ENCODE results near the gene OTUD3. TPM values are rescaled to one million over a fixed set of nuclear protein-coding genes. Genes with fewer than 3 reads are reported as not detected.

Gene OTUD3, protein sequence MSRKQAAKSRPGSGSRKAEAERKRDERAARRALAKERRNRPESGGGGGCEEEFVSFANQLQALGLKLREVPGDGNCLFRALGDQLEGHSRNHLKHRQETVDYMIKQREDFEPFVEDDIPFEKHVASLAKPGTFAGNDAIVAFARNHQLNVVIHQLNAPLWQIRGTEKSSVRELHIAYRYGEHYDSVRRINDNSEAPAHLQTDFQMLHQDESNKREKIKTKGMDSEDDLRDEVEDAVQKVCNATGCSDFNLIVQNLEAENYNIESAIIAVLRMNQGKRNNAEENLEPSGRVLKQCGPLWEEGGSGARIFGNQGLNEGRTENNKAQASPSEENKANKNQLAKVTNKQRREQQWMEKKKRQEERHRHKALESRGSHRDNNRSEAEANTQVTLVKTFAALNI
- 1 to 10 TPM; 3.9 to 7.1 TPM for total RNA-seq

DNA sequence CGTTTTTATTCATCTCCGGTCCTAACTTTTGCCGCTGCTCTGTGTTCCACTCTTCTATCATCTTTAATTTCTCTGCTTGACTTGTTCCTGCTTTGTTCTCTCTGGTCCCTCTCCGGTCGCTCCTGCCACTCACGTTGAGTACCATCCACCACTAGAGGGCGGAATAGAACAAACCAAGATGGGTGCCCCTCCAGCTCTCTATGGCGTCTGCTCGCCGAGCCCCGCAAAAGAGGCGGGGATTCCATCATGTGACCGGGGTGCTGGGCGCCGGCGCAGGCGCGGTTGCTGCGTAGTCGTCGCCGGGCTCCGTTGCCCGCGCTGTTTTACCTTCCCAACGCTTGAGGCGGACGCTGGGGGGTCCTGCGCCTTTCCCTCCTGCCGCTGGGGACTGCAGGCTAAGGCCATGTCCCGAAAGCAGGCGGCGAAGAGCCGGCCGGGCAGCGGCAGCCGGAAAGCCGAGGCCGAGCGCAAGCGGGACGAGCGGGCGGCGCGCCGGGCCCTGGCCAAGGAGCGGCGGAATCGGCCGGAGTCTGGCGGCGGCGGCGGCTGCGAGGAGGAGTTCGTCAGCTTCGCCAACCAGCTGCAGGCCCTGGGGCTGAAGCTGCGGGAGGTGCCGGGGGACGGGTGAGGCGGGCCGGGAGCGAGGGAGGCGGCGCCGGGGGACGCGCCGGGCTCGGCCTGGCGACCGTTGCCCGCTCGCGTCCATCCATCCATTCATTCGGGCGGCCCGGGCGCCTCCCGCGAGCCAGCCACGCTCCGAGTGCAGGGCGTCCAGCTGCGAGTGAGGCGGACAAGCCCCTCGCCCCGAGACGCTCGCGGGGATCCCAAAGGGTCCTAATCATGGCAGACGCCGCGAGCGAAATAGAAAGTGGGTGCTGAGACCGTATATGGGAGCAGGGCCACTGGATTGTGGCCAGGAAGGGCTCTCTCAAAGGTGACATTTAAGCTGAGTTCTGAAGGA lies at the start of gene OTUD3:
Gene OTUD3 (plus strand): TSS at position 285 of the 961 bp plus-strand sequence. CDS start 119 bp downstream, at position 404.
- Histone ChIP-seq H3K4me3 (peak within 1 kb of the TSS; percentile 95), H3K36me3 (no peaks in the 10 kb centered on the region), H3K27ac (peak within 1 kb of the TSS; percentile 85 to 91), H3K4me1 (ENCODE audit: control insufficient read depth in 1 of 2, low read depth in 2 of 2) (peaks cover 11 to 22% of the 10 kb centered on the region in 2 donors), H3K9me3 (no peaks in the 10 kb centered on the region), H3K27me3 (replicated peaks; ENCODE audit: insufficient read depth) (no peaks in the 10 kb centered on the region)
- ATAC-seq (ENCODE audit: insufficient number of reproducible peaks, low FRiP score, low read depth), result peak; percentile 98
- TF ChIP-seq, protein P1, sequence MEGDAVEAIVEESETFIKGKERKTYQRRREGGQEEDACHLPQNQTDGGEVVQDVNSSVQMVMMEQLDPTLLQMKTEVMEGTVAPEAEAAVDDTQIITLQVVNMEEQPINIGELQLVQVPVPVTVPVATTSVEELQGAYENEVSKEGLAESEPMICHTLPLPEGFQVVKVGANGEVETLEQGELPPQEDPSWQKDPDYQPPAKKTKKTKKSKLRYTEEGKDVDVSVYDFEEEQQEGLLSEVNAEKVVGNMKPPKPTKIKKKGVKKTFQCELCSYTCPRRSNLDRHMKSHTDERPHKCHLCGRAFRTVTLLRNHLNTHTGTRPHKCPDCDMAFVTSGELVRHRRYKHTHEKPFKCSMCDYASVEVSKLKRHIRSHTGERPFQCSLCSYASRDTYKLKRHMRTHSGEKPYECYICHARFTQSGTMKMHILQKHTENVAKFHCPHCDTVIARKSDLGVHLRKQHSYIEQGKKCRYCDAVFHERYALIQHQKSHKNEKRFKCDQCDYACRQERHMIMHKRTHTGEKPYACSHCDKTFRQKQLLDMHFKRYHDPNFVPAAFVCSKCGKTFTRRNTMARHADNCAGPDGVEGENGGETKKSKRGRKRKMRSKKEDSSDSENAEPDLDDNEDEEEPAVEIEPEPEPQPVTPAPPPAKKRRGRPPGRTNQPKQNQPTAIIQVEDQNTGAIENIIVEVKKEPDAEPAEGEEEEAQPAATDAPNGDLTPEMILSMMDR (IDR thresholded peaks at IDR 0.05), result peak; percentile 87
- DNase-seq (ENCODE audit: low spot score), result peak; percentile 87

DNA sequence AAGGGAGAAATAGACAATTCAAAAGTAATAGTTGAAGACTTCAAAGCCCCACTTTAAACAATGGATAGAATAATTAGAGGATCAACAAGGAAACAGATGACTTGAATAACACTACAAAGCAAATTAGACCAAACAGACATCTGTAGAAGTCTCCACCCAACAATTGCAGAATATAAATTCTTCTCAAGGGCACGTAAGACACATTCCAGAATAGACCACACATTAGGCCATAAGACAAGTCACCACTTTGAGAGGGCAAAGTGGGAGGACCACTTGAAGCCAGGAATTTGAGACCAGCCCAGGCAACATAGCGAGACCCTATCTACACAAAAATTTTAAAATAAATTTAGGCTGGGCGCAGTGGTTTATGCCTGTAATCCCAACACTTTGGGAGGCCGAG lies 46.6 kb upstream of the OTUD3 start:
- Histone ChIP-seq H3K9me3 (no peaks in the 10 kb centered on the region), H3K27ac (no peak overlapping the region), H3K27me3 (replicated peaks; ENCODE audit: insufficient read depth) (no peaks in the 10 kb centered on the region), H3K4me3 (no peak overlapping the region), H3K36me3 (no peaks in the 10 kb centered on the region), H3K4me1 (ENCODE audit: control insufficient read depth in 1 of 2, low read depth in 2 of 2) (no peaks in the 10 kb centered on the region)
- no peak for DNase-seq (ENCODE audit: low spot score)
- TF ChIP-seq, protein P1 (IDR thresholded peaks at IDR 0.05), result no peak
- ATAC-seq (ENCODE audit: insufficient number of reproducible peaks, low FRiP score, low read depth), result no peak

DNA sequence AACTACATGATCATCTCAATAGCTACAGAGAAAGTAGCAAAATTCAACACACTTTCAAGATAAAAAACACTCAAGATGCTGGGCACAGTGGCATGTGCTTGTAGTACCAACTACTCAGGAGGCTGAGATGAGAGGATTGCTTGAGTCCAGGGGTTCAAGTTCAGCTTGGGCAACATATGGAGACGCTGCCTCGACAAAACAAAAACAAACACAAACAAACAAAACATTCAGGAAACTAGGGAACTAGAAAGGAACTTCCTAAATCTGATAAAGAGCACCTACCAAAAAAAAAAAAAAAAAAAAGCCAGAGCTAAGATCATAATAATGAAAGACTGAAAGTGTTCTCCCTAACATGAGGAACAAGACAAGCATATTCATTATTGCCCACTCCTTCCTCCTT lies 44.3 kb upstream of the OTUD3 start:
- no peak overlapping the region for H3K27ac ChIP-seq
- H3K4me1 ChIP-seq (ENCODE audit: control insufficient read depth in 1 of 2, low read depth in 2 of 2), result no peaks in the 10 kb centered on the region
- no peaks in the 10 kb centered on the region for H3K36me3 ChIP-seq
- DNase-seq (ENCODE audit: low spot score) (no peak), ATAC-seq (ENCODE audit: insufficient number of reproducible peaks, low FRiP score, low read depth) (no peak)
- TF ChIP-seq, protein P1 (IDR thresholded peaks at IDR 0.05), result no peak
- H3K27me3 ChIP-seq (replicated peaks; ENCODE audit: insufficient read depth), result no peaks in the 10 kb centered on the region
- no peak overlapping the region for H3K4me3 ChIP-seq
- no peaks in the 10 kb centered on the region for H3K9me3 ChIP-seq

DNA sequence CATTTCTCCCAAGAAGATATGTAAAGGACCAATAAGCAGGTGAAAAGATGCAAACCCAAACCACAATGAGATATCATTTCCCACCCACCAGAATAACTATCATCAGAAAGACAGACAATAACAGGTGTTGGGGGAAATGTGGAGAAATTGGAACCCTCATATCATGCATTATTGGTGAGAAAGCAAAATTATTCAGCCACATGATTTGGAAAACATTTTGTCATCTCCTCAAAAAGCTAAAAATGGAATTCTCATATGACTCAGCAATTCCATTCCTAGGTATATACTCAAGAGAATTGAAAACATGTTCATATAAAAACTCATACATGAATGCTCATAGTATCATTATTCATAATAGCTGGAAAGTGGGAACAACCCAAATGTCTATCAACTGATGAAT lies 42.0 kb upstream of the OTUD3 start:
- Histone ChIP-seq H3K9me3 (no peaks in the 10 kb centered on the region), H3K27me3 (replicated peaks; ENCODE audit: insufficient read depth) (no peaks in the 10 kb centered on the region), H3K27ac (no peak overlapping the region), H3K36me3 (no peaks in the 10 kb centered on the region), H3K4me1 (ENCODE audit: control insufficient read depth in 1 of 2, low read depth in 2 of 2) (no peaks in the 10 kb centered on the region), H3K4me3 (no peak overlapping the region)
- DNase-seq (ENCODE audit: low spot score) (no peak), ATAC-seq (ENCODE audit: insufficient number of reproducible peaks, low FRiP score, low read depth) (no peak)
- TF ChIP-seq, protein P1 (IDR thresholded peaks at IDR 0.05), result no peak
